OCI-M1 (cell line): ENCODE measurements around the gene COL4A6.

Source experiments
- DNase-seq: peaks from one replicate; lab custom pipeline; 2025; lab: John Stamatoyannopoulos, UW

The COL4A6 gene

GRCh38 chrX:108156934-108157466 is 281.2 kb downstream of the COL4A6 start:
- no peak for DNase-seq

GRCh38 chrX:108156082-108156481 is 282.1 kb downstream of the COL4A6 start:
- DNase-seq: no peak

- no peak for DNase-seq
These were observed 289.7 kb downstream of the COL4A6 start for GRCh38 chrX:108148524-108148923.

- peak; percentile 13 for DNase-seq
These were observed 299.2 kb downstream of the COL4A6 start for GRCh38 chrX:108138814-108139702.

GRCh38 chrX:108134724-108135123 is 303.5 kb downstream of the COL4A6 start:
- DNase-seq: no peak

GRCh38 chrX:108132876-108133275 is 305.3 kb downstream of the COL4A6 start:
- DNase-seq: no peak

- DNase-seq: no peak
These were observed 306.2 kb downstream of the COL4A6 start for GRCh38 chrX:108132034-108132433.

GRCh38 chrX:108131471-108131870 is 306.8 kb downstream of the COL4A6 start:
- no peak for DNase-seq

- no peak for DNase-seq
These were observed 307.3 kb downstream of the COL4A6 start for GRCh38 chrX:108130889-108131288.

- no peak for DNase-seq
These were observed 311.1 kb downstream of the COL4A6 start for GRCh38 chrX:108127152-108127551.

GRCh38 chrX:108126661-108127060 is 311.6 kb downstream of the COL4A6 start:
- no peak for DNase-seq

GRCh38 chrX:108123591-108124366 is 314.4 kb downstream of the COL4A6 start:
- DNase-seq: no peak

- no peak for DNase-seq
These were observed 315.5 kb downstream of the COL4A6 start for GRCh38 chrX:108122748-108123147.

GRCh38 chrX:108121291-108121690 is 316.9 kb downstream of the COL4A6 start:
- DNase-seq: no peak

GRCh38 chrX:108117988-108118387 is 320.2 kb downstream of the COL4A6 start:
- no peak for DNase-seq

GRCh38 chrX:108114541-108114940 is 323.7 kb downstream of the COL4A6 start:
- DNase-seq: no peak
